A673 (cell line): Measurements from ENCODE around the gene METTL2B.
A peak's percentile ranks its signal among the peaks of the same experiment; 100 is the strongest.

Experiments used
- CTCF ChIP-seq: fragments of 300-800, 200-600 bp; sonication (generic); conservative IDR thresholded peaks from 2 replicates; pipeline ENCODE4 v1.5.1; 2017; ENCODE audit warnings: low read depth, mild to moderate bottlenecking, antibody characterized with exemption, low read length, moderate library complexity, mixed read lengths
- EZH2 ChIP-seq: fragments of 200-600 bp; sonication (generic); IDR thresholded peaks from 2 replicates; pipeline ENCODE4 v1.6.1; 2017; ENCODE audit warnings: borderline replicate concordance, low read depth, mild to moderate bottlenecking, mixed read lengths, antibody characterized with exemption, low read length; ENCODE audit not compliant: poor library complexity, severe bottlenecking

- peak; percentile 79 for TF ChIP-seq CTCF
- no peak for TF ChIP-seq EZH2
Observed at GRCh38 chr7:128459394-128459878, 17.1 kb upstream of the METTL2B start.
